NCI-H1092 treated with DMSO at 0.1 percent for 48 hours (cell line): Measurements from ENCODE around the gene FOXRED2.
A peak's percentile ranks its signal among the peaks of the same experiment; 100 is the strongest.
"Not testable (repeated sequence)": the region's sequence is repeated elsewhere in the genome, so short reads cannot be mapped to it uniquely, and the experiment has no call there.

Experiments used
- DNase-seq: peaks from one replicate; lab custom pipeline; 2025; lab: John Stamatoyannopoulos, UW

Gene FOXRED2

GRCh38 chr22:36469094-36469710 is 37.6 kb downstream of the FOXRED2 start:
- DNase-seq, result no peak

GRCh38 chr22:36467946-36468345 is 38.9 kb downstream of the FOXRED2 start:
- DNase-seq, result no peak

DNA sequence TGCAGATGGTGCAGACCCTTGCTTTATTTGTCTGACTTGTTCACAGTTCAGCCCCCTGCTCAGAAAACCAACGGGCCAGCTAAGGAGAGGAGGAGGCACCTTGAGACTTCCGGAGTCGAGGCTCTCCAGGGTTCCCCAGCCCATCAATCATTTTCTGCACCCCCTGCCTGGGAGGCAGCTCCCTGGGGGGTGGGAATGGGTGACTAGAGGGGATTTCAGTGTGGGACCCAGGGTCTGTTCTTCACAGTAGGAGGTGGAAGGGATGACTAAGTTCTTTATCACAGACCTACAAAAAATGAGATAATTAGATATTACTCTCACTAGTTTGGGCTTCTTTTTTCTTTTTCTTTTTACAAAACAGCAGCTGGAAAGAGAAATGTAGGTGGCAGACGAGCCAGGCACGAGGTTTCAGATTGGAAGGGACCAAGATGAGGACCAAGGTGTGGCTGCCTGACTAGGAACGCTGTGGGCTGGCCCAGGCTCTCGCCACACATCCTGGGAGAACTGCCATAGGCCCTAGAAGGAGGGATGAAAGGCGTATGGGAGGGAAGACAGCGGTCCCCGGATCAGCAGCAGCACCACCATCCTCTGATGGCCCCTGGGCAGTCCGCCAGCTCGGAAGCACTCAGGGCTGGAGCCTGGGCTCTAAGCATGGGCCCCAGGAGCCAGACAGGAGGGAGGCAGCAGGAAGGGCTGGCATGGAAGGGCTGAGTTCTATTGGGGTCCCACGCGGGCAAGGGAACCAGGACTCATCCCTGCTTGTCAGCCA is 39.6 kb downstream of the FOXRED2 start:
- peak; percentile 29 for DNase-seq

DNA sequence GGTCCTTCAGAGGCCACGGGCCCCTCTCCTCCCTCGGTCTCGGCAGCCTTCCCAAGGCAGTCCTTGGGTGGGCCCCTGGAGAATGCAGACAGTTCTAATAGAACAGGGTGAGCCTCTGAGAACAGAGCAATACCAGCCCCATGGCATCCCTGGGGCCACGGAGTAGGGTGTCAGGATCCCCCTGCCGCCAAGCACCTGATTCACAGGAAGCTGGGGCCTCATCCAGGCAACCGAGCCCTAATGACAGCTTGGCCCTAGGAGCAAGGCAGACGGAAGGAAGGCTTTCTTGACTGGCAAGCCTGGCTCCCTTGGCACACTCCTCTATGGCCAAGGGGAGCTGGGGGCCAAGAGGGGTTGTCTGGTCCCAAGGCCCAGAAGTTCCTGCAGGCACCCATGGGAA is 40.6 kb downstream of the FOXRED2 start:
- DNase-seq, result no peak

DNA sequence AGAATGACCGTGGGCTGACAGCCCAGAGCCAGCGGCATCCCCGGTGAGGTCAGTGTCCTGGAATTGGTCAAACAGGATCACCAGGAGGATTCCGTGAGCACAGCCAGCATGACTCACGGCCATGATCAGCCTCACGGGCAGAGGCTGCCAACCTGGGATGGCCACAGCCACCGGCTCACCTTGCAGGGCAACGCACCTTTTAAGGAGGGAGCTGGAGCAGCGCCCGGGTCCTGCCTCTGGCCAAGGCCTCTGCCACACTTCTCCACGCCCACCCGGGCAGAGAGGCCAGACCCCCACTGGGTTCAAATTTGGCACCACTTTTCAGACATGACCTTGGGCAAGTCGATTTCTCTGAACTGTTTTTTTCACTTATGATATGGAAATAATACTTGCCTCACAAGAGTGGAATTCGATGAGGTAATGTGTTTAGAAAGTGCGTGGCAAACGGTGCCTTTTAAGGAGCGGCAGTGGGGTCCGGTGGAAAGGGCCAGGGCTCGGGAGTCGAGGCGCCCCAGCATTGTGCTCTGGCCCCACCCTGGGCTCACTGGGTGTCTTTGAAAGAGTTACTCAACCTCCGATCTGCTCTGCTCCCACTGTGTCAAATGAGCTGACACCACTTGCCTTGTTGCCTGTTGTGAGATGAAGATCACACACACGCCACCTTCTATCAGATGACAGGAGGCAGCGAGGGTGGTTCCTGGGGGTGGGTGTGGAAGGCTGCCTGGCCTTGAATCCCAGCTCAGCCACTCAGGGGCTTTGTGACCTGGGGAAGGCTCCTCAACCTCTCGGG is 41.4 kb downstream of the FOXRED2 start:
- DNase-seq, result no peak

DNA sequence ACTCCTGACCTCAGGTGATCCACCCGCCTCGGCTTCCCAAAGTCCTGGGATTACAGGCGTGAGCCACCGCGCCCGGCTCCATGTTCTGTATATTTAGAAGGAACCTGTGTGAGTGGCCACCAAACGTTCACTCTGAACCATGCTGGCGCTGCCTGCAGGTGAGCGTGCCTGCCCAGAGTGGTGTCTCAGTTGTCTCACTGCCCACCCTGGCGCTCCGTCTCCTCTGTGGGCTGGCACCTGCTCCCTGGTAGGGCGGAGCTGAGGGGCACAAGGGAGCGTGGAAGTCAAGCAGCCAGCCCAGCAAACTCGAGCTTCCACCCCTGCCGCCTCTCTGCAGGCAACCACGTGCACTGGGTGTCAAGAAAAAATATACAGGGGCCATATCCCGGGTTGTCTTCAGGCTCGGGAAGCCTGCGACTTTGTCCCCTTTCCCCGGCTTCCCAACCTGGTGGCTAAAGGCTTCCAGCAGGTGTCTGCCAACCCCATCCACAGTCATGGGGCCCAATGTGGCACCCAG is 42.1 kb downstream of the FOXRED2 start:
- no peak for DNase-seq

DNA sequence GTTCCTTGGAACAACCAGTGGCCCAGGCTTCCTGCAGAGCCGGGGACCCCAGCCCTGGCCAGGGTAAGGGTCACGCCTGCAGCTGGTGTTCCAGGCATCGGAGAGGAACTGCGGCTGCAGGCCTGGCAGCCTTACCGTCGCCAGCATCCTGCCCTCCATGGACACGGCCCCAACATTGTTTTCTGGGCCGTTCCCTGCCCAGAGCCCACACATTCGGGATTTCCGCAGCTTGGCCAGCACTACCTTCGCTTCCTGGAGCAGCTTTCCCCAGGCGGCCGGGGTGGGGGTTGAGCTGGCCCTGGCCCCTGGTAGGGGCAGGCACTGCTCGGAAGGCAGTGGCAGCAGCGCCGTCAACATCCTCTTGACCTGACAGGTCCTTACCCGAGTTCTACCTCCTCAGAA is 43.1 kb downstream of the FOXRED2 start:
- DNase-seq, result no peak

DNA sequence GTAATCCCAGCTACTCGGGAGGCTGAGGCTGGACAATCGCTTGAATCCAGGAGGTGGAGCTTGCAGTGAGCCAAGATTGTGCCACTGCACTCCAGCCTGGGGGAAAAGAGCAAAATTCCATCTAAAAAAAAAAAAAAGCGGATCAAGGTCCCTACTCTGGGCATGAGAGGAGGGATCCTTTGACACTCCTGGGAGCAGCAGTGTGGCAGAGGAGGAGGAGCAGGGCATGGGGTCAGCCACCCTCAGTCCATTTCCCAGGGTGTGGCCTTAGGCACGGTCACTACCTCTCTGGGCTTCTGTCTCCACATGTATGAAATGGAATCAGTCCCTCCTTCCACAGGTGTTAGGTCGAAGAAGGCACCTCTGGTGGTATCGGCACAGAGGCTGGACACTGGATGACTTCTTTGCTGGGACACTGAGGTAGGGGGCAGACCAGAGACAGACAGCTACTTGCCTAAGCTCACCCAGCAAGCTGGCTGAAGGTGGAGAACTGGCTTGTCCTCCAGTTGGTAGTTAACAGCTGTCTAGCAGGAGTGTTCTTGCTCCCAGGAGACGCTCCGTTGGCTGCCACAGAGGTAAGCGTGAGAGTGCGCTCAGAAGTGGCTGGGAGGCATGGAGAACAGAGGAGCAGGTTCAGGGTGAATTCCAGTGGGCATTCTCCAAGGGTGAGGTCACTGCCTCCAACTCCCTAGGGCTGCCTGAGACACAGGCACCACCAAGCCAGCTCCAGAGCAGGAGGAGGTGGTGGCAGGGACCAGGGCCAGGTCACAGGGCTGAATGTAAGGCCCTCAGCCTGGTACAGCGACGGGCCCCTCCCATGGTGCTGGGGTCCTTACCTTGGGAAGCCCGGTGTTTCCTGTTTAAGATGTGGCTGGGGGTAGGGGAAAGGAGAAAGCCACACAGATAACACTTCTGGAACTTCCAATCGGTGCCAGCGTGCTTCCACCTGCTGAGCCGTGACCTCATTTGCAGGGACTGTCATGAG is 44.9 kb downstream of the FOXRED2 start:
- peak; percentile 50 for DNase-seq

- no peak for DNase-seq
Observed at GRCh38 chr22:36460202-36460601, 46.6 kb downstream of the FOXRED2 start.

- no peak for DNase-seq
Observed at GRCh38 chr22:36457688-36458450, 49.0 kb downstream of the FOXRED2 start.

GRCh38 chr22:36456464-36456845 is 50.4 kb downstream of the FOXRED2 start:
- no peak for DNase-seq

DNA sequence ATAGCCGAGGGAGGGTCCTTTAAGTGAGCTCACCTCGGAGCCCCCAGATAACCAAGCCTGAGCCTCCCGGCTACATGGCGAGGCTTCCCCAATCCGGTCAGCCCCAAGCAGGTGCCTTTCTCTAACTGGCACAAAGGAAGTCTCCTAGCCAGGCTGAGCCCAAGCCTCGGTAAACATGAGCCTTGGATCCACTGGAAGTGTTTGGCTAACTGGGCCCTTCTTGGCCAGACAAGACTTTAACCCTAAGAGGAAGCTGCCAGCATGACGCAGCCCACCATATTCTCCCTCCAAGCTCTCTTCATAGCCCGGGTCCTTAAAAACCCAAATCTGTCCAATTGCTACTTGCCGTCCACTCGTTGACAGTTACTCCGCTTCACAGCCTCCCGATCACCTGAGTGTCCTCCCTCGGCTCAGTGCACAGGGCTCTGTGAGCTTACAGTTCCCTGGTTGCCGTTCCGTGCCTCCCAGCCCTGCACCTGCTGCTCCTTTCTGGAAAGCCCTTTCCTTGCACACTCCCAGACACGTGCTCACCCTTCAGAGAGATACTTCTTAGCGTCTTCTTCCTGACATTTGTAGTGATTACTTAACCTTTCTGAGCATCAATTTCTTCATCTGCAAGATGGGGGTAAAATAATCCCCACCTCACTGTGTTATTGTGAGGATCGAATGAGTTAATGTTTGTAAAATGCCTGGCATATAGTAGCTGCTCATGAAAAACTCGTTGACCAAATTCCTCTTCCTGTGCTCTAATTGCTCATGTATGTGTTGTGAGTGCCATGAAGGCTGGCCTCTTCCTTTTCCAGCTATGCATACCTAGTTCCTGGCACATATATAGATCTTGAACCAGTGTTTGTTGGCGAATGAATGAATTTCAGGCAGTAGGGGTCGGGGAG is 51.0 kb downstream of the FOXRED2 start:
- peak; percentile 62 for DNase-seq

GRCh38 chr22:36454916-36455570 is 51.8 kb downstream of the FOXRED2 start:
- DNase-seq, result peak; percentile 96

- no peak for DNase-seq
Observed at GRCh38 chr22:36453855-36454378, 52.9 kb downstream of the FOXRED2 start.

DNA sequence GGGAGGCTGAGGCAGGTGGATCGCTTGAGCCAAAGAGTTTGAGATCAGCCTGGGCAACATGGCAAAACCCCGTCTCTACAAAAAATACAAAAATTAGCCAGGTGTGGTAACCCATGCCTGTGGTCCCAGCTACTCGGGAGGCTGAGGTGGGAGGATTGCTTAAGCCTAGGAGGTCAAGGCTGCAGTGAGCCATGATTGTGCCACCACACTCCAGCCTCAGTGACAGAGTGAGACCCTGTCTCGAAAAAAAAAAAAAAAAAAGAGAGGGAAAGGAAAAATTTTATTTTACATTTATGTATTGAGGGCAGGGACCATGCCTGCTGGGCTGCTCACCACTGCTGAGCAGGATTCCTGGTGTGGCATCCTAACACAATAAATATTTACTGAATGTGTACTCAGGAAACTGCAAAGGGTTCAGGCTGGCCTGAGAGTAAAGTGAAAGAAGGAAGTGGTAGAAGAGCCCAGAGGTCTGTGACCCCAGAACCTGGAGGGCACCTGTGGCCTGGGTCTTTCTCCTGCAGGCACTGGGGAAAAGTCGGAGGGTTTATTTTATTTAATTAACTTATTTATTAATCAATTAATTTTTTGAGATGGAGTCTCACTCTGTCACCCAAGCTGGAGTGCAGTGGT is 53.7 kb downstream of the FOXRED2 start:
- DNase-seq, result not testable (repeated sequence)

DNA sequence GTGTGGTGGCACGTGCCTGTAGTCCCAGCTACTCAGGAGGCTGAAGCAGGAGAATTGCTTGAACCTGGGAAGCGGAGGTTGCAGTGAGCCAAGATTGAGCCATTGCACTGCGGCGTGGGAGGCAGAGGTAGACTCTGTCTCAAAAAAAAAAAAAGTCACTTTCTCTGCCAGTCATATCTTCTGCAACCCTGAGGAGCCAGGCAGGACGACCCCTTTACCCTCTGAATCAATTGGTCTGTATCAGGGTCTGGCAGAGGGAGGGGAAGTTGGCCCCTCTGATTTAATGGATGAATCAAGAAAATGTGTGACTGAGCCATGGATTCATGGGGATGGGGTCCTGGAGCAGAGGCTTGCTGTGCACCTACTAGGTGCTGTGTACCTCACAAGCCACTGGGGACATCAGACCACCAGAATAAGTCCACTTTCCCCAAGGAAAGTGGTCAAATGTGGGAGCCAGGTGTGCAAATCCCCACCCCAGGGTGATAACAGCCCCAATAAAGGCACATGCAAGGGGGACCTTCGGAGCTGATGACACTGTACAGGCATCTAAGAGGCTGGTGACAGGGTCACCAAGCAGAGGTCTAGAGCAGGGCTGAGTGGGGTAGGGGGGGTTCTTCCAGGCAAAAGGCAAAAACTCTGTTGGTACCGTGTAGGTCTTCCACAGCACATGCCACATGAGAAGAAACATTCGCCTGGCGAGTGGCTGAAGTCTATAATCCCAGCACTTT is 54.4 kb downstream of the FOXRED2 start:
- DNase-seq, result no peak

GRCh38 chr22:36450923-36451322 is 55.9 kb downstream of the FOXRED2 start:
- not testable (repeated sequence) for DNase-seq
